H9 (cell line): ENCODE measurements around the gene MAGED2. TPM values are rescaled to one million over a fixed set of nuclear protein-coding genes. Genes with fewer than 3 reads are reported as not detected.

ENCODE experiments used
- DNase-seq: peaks from one replicate; pipeline ENCODE4 v3.0.0-alpha.2; 2017
- H2AFZ ChIP-seq: one replicate; pipeline ENCODE4 v1.6.1; 2013; ENCODE audit warnings: mild to moderate bottlenecking, low read length, control low read depth, moderate library complexity
- H2AK5ac ChIP-seq: 2 replicates; pipeline ENCODE4 v1.6.1; 2013; ENCODE audit warnings: low read length, control low read depth, mixed read lengths; ENCODE audit not compliant: insufficient read length
- H2BK120ac ChIP-seq: one replicate; pipeline ENCODE4 v1.6.1; 2013; ENCODE audit warnings: low read depth, mild to moderate bottlenecking, low read length, control low read depth, inconsistent platforms; ENCODE audit not compliant: poor library complexity, severe bottlenecking
- H2BK12ac ChIP-seq: 2 replicates; pipeline ENCODE4 v1.6.1; 2013; ENCODE audit warnings: low read length, control low read depth, mixed read lengths, low read depth; ENCODE audit not compliant: insufficient read length
- H2BK15ac ChIP-seq: 2 replicates; pipeline ENCODE4 v1.6.1; 2013; ENCODE audit warnings: low read depth, low read length, control low read depth
- H2BK20ac ChIP-seq: one replicate; pipeline ENCODE4 v1.6.1; 2013; ENCODE audit warnings: low read depth, mild to moderate bottlenecking, low read length, control low read depth, inconsistent platforms; ENCODE audit not compliant: poor library complexity, severe bottlenecking
- H2BK5ac ChIP-seq: 2 replicates; pipeline ENCODE4 v1.6.1; 2013; ENCODE audit warnings: low read length, control low read depth, mixed read lengths; ENCODE audit not compliant: insufficient read length
- H3K14ac ChIP-seq: 2 replicates; pipeline ENCODE4 v1.6.1; 2013; ENCODE audit warnings: low read length, control low read depth; ENCODE audit not compliant: insufficient read depth
- H3K18ac ChIP-seq: 2 replicates; pipeline ENCODE4 v1.6.1; 2013; ENCODE audit warnings: low read depth, mild to moderate bottlenecking, mixed read lengths, low read length, control low read depth; ENCODE audit not compliant: insufficient read length
- H3K23ac ChIP-seq: 2 replicates; pipeline ENCODE4 v1.6.1; 2013; ENCODE audit warnings: low read length, control low read depth, mixed read lengths, low read depth; ENCODE audit not compliant: insufficient read length
- H3K23me2 ChIP-seq: 2 replicates; pipeline ENCODE4 v1.6.1; 2013; ENCODE audit warnings: low read depth, mild to moderate bottlenecking, mixed read lengths, low read length, control low read depth; ENCODE audit not compliant: insufficient read length, poor library complexity, severe bottlenecking
- H3K27ac ChIP-seq: 2 replicates; pipeline ENCODE4 v1.5.1; 2013; ENCODE audit warnings: low read length, control low read depth, mixed read lengths, low read depth; ENCODE audit not compliant: insufficient read length
- H3K27me3 ChIP-seq: 2 replicates; pipeline ENCODE4 v1.6.1; 2013; ENCODE audit warnings: low read length, control low read depth, inconsistent platforms; ENCODE audit not compliant: insufficient read depth
- H3K4ac ChIP-seq: 2 replicates; pipeline ENCODE4 v1.6.1; 2013; ENCODE audit warnings: low read depth, mild to moderate bottlenecking, control low read depth, inconsistent platforms, low read length, moderate library complexity
- H3K4me1 ChIP-seq: 2 replicates; pipeline ENCODE4 v1.6.1; 2013; ENCODE audit warnings: low read length, control low read depth, inconsistent platforms; ENCODE audit not compliant: insufficient read depth
- H3K4me2 ChIP-seq: 2 replicates; pipeline ENCODE4 v1.6.1; 2013; ENCODE audit warnings: low read length, control low read depth, mixed read lengths; ENCODE audit not compliant: insufficient read length, insufficient read depth
- H3K56ac ChIP-seq: 2 replicates; pipeline ENCODE4 v1.6.1; 2013; ENCODE audit warnings: low read depth, mild to moderate bottlenecking, mixed read lengths, low read length, control low read depth; ENCODE audit not compliant: insufficient read length
- H3K79me1 ChIP-seq: 2 replicates; pipeline ENCODE4 v1.6.1; 2013; ENCODE audit warnings: low read depth, mild to moderate bottlenecking, moderate library complexity, low read length, control low read depth, inconsistent platforms; ENCODE audit not compliant: insufficient read depth, poor library complexity, severe bottlenecking
- H3K79me2 ChIP-seq: 2 replicates; pipeline ENCODE4 v1.6.1; 2013; ENCODE audit warnings: low read length, control low read depth, inconsistent platforms; ENCODE audit not compliant: insufficient read depth
- H3K9ac ChIP-seq: 2 replicates; pipeline ENCODE4 v1.6.1; 2013; ENCODE audit warnings: low read length, control low read depth, mixed read lengths; ENCODE audit not compliant: insufficient read length; ENCODE audit errors: extremely low read depth
- H3K9me3 ChIP-seq: one replicate; pipeline ENCODE4 v1.6.1; 2013; ENCODE audit warnings: low read depth, low read length, inconsistent platforms; ENCODE audit not compliant: control insufficient read depth
- H3T11ph ChIP-seq: one replicate; pipeline ENCODE4 v1.6.1; 2013; ENCODE audit warnings: mild to moderate bottlenecking, low read length, control low read depth, inconsistent platforms
- H4K20me1 ChIP-seq: one replicate; pipeline ENCODE4 v1.6.1; 2013; ENCODE audit not compliant: control insufficient read depth, insufficient read length, insufficient read depth
- H4K5ac ChIP-seq: 2 replicates; pipeline ENCODE4 v1.6.1; 2013; ENCODE audit warnings: low read depth, mild to moderate bottlenecking, mixed read lengths, low read length, control low read depth; ENCODE audit not compliant: insufficient read length
- H4K8ac ChIP-seq: replicated peaks from 2 replicates; pipeline ENCODE4 v1.6.1; 2013; ENCODE audit warnings: low read length, control low read depth, mixed read lengths, low read depth; ENCODE audit not compliant: insufficient read length
- H4K91ac ChIP-seq: 2 replicates; pipeline ENCODE4 v1.6.1; 2013; ENCODE audit warnings: low read depth, mild to moderate bottlenecking, moderate library complexity, mixed read lengths, low read length, control low read depth; ENCODE audit not compliant: insufficient read length
- H3K27ac Mint-ChIP-seq, 3 experiments: 2 replicates in 2 of 3; 3 replicates in 1 of 3; pipeline ENCODE4 v1.8.0; 2020 to 2021; ENCODE audit warnings: mixed read lengths in 3 of 3, mild to moderate bottlenecking in 1 of 3, moderate library complexity in 1 of 3
- H3K27me3 Mint-ChIP-seq: 2 replicates; pipeline ENCODE4 v1.8.0; 2021; ENCODE audit warnings: low read depth, mild to moderate bottlenecking, moderate library complexity, mixed read lengths
- H3K36me3 Mint-ChIP-seq, 3 experiments: 2 replicates in 2 of 3; 3 replicates in 1 of 3; pipeline ENCODE4 v1.8.0; 2020 to 2021; ENCODE audit warnings: low read depth in 3 of 3, mixed read lengths in 3 of 3; ENCODE audit not compliant: insufficient read depth in 1 of 3
- H3K4me1 Mint-ChIP-seq, 2 experiments: 2 replicates each; pipeline ENCODE4 v1.8.0; 2020; ENCODE audit warnings: mixed read lengths in 2 of 2
- H3K4me3 Mint-ChIP-seq, 2 experiments: 2 replicates in 1 of 2; 3 replicates in 1 of 2; pipeline ENCODE4 v1.8.0; 2020 to 2021; ENCODE audit warnings: mild to moderate bottlenecking in 2 of 2, mixed read lengths in 2 of 2, moderate library complexity in 1 of 2
- H3K9me3 Mint-ChIP-seq, 2 experiments: 2 replicates in 1 of 2; 3 replicates in 1 of 2; pipeline ENCODE4 v1.8.0; 2020; ENCODE audit warnings: mild to moderate bottlenecking in 2 of 2, mixed read lengths in 2 of 2, moderate library complexity in 1 of 2
- WGBS: extraction: QIAGEN DNeasy Blood & Tissue Kit; methylation state at CpG from one replicate; pipeline ENCODE4 v1.1.7; 2013; ENCODE audit warnings: missing lambda C conversion rate, low lambda C conversion rate, mixed read lengths; ENCODE audit not compliant: insufficient read length; ENCODE audit errors: extremely low coverage; 5-methylcytosine and 5-hydroxymethylcytosine counted together
- total RNA-seq: library from RNA; stranded (reverse); gene quantifications from 2 replicates; pipeline ENCODE4 v1.2.1, GENCODE V29; 2021
- TF ChIP-seq, protein P1 (sequence below): fragments of 200-600 bp; sonication (generic); conservative IDR thresholded peaks from 3 replicates; pipeline ENCODE4 v1.8.0; 2021; ENCODE audit warnings: antibody characterized with exemption, mild to moderate bottlenecking

MAGED2 gene
- total RNA-seq, 1 experiment from 2014 or later = 146 TPM

GRCh38 chrX:54794028-54794427 lies 13.5 kb upstream of the MAGED2 start:
- no peak overlapping the region for H3K4me3 Mint-ChIP-seq
- Histone ChIP-seq H3K9me3 (peaks cover 42% of the 10 kb centered on the region), H3T11ph (no peak overlapping the region), H2BK15ac (no peak overlapping the region), H3K27me3 (no peaks in the 10 kb centered on the region; the same call in 1 of the 2 replicates), H2AFZ (no peak overlapping the region), H2BK12ac (no peak overlapping the region), H3K9ac (no peak overlapping the region), H3K4ac (no peak overlapping the region), H2AK5ac (no peak overlapping the region), H3K4me1 (no peaks in the 10 kb centered on the region), H2BK5ac (no peak overlapping the region), H4K20me1 (no peaks in the 10 kb centered on the region), H3K56ac (no peak overlapping the region), H2BK120ac (no peak overlapping the region), H3K27ac (no peak overlapping the region), H4K8ac (no peak overlapping the region), H3K79me2 (no peaks in the 10 kb centered on the region), H3K4me2 (no peak overlapping the region), H4K91ac (no peak overlapping the region), H3K79me1 (no peaks in the 10 kb centered on the region), H3K14ac (no peak overlapping the region), H4K5ac (no peak overlapping the region), H2BK20ac (no peak overlapping the region), H3K18ac (no peak overlapping the region), H3K23ac (no peak overlapping the region), H3K23me2 (no peaks in the 10 kb centered on the region)
- no peaks in the 10 kb centered on the region for H3K4me1 Mint-ChIP-seq
- TF ChIP-seq, protein P1, sequence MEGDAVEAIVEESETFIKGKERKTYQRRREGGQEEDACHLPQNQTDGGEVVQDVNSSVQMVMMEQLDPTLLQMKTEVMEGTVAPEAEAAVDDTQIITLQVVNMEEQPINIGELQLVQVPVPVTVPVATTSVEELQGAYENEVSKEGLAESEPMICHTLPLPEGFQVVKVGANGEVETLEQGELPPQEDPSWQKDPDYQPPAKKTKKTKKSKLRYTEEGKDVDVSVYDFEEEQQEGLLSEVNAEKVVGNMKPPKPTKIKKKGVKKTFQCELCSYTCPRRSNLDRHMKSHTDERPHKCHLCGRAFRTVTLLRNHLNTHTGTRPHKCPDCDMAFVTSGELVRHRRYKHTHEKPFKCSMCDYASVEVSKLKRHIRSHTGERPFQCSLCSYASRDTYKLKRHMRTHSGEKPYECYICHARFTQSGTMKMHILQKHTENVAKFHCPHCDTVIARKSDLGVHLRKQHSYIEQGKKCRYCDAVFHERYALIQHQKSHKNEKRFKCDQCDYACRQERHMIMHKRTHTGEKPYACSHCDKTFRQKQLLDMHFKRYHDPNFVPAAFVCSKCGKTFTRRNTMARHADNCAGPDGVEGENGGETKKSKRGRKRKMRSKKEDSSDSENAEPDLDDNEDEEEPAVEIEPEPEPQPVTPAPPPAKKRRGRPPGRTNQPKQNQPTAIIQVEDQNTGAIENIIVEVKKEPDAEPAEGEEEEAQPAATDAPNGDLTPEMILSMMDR = no peak
- no peak overlapping the region for H3K27ac Mint-ChIP-seq
- peaks cover 51 to 60% of the 10 kb centered on the region in 2 experiments for H3K9me3 Mint-ChIP-seq
- WGBS = no CpG with 5 or more reads among the region's 1 CpG
- no peaks in the 10 kb centered on the region; a peak in 2 of 7 replicates for H3K36me3 Mint-ChIP-seq
- H3K27me3 Mint-ChIP-seq = peaks cover 2% of the 10 kb centered on the region
- DNase-seq = no peak
